SK-N-SH (cell line): ENCODE measurements around the gene CCDC187. TPM values are rescaled to one million over a fixed set of nuclear protein-coding genes. Genes with fewer than 3 reads are reported as not detected.

Experiments
- CTCF ChIA-PET: fragments of 300-600, 350-600 bp; formaldehyde crosslinking; extraction: SDS; loops from one replicate; lab custom pipeline; 2021; lab: Yijun Ruan, JAX
- POLR2A ChIA-PET: fragments of 350-600 bp; sonication (Branson Sonifier 250); formaldehyde crosslinking; extraction: SDS; loops from one replicate; lab custom pipeline; 2020; ENCODE audit warnings: antibody characterized with exemption, inconsistent platforms; lab: Yijun Ruan, JAX
- DNase-seq: peaks from one replicate; pipeline ENCODE4 v3.0.0; 2012
- H2AFZ ChIP-seq: fragments of 200-600 bp; sonication (generic); 2 replicates; pipeline ENCODE4 v1.8.1; 2016; ENCODE audit warnings: antibody characterized with exemption, mild to moderate bottlenecking, low read depth
- H3F3A ChIP-seq: fragments of 200-600 bp; sonication (generic); replicated peaks from 2 replicates; pipeline ENCODE3; 2016; ENCODE audit warnings: antibody characterized with exemption, mild to moderate bottlenecking; ENCODE audit not compliant: insufficient read depth
- H3K27ac ChIP-seq, 2 experiments: fragments of 200-500 bp in 1 of 2; fragments of 200-600 bp in 1 of 2; sonication (Bioruptor generic) in 1 of 2; sonication (generic), shearing (Covaris generic) in 1 of 2; 2 replicates each; pipeline versions ENCODE4 v1.5.1 to v1.6.1; 2014 to 2016; ENCODE audit warnings: low read depth in 2 of 2, inconsistent platforms in 1 of 2, low read length in 1 of 2, mild to moderate bottlenecking in 1 of 2, mixed read lengths in 1 of 2
- H3K27me3 ChIP-seq: fragments of 200-600 bp; sonication (generic), shearing (Covaris generic); 2 replicates; pipeline ENCODE4 v1.6.1; 2016; ENCODE audit warnings: mixed run types; ENCODE audit not compliant: insufficient read depth
- H3K36me3 ChIP-seq, 2 experiments: fragments of 200-500 bp in 1 of 2; fragments of 200-600 bp in 1 of 2; sonication (Bioruptor generic) in 1 of 2; sonication (generic) in 1 of 2; replicated peaks in 1 of 2; 2 replicates each; pipeline versions ENCODE3 to v1.5.1; 2014 to 2016; ENCODE audit warnings: low read length in 1 of 2, mild to moderate bottlenecking in 1 of 2; ENCODE audit not compliant: insufficient read depth in 2 of 2, control insufficient read depth in 1 of 2
- H3K4me1 ChIP-seq, 2 experiments: fragments of 200-500 bp in 1 of 2; fragments of 200-600 bp in 1 of 2; sonication (Bioruptor generic) in 1 of 2; sonication (generic), shearing (Covaris generic) in 1 of 2; 2 replicates each; pipeline versions ENCODE4 v1.5.1 to v1.6.1; 2014 to 2016; ENCODE audit warnings: low read depth in 1 of 2, low read length in 1 of 2, mixed run types in 1 of 2; ENCODE audit not compliant: insufficient read depth in 2 of 2, control insufficient read depth in 1 of 2
- H3K4me2 ChIP-seq: fragments of 200-600 bp; sonication (generic), shearing (Covaris generic); 2 replicates; pipeline ENCODE4 v1.6.1; 2017; ENCODE audit warnings: mixed run types
- H3K4me3 ChIP-seq, 2 experiments: fragments of 200-500 bp in 1 of 2; fragments of 200-600 bp in 1 of 2; sonication (Bioruptor generic) in 1 of 2; sonication (generic), shearing (Covaris generic) in 1 of 2; 2 replicates each; pipeline versions ENCODE4 v1.5.1 to v1.8.1; 2014 to 2016; ENCODE audit warnings: low read depth in 2 of 2, inconsistent platforms in 1 of 2, low read length in 1 of 2, mild to moderate bottlenecking in 1 of 2, mixed read lengths in 1 of 2, moderate library complexity in 1 of 2
- H3K79me2 ChIP-seq: fragments of 200-600 bp; sonication (generic); 2 replicates; pipeline ENCODE4 v1.8.1; 2017; ENCODE audit warnings: mild to moderate bottlenecking; ENCODE audit not compliant: insufficient read depth
- H3K9ac ChIP-seq: fragments of 200-600 bp; sonication (generic); 2 replicates; pipeline ENCODE4 v1.6.1; 2017; ENCODE audit warnings: mixed run types
- H3K9me2 ChIP-seq: fragments of 200-600 bp; sonication (generic); 2 replicates; pipeline ENCODE4 v1.6.1; 2017; ENCODE audit warnings: mixed run types
- H3K9me3 ChIP-seq: fragments of 200-600 bp; sonication (generic); 2 replicates; pipeline ENCODE4 v1.6.1; 2017; ENCODE audit warnings: mixed run types, mild to moderate bottlenecking, moderate library complexity
- H4K20me1 ChIP-seq: fragments of 200-600 bp; sonication (generic); 2 replicates; pipeline ENCODE4 v1.6.1; 2017; ENCODE audit warnings: mild to moderate bottlenecking, mixed run types; ENCODE audit not compliant: insufficient read depth
- CTCF ChIP-seq: fragments of 200-600 bp; sonication (generic); IDR thresholded peaks from 2 replicates; pipeline ENCODE4 v1.6.1; 2017; ENCODE audit warnings: antibody characterized with exemption, mild to moderate bottlenecking, moderate library complexity
- FOSL2 ChIP-seq: IDR thresholded peaks from 2 replicates; pipeline ENCODE4 v1.4.0; 2012; ENCODE audit warnings: low read depth, mild to moderate bottlenecking, moderate library complexity, borderline replicate concordance
- GABPA ChIP-seq: IDR thresholded peaks from 2 replicates; pipeline ENCODE4 v1.4.0; 2012; ENCODE audit warnings: low read depth, mild to moderate bottlenecking
- JUND ChIP-seq: IDR thresholded peaks from 2 replicates; pipeline ENCODE4 v1.4.0; 2012
- MXI1 ChIP-seq: IDR thresholded peaks from 2 replicates; pipeline ENCODE4 v1.6.1; 2012; ENCODE audit warnings: mild to moderate bottlenecking, low read depth, low read length, improper control_type of control experiment
- NRF1 ChIP-seq: IDR thresholded peaks from 2 replicates; pipeline ENCODE4 v1.6.1; 2012; ENCODE audit warnings: low read depth, mild to moderate bottlenecking, low read length
- PBX3 ChIP-seq: IDR thresholded peaks from 2 replicates; pipeline ENCODE4; 2012
- POLR2AphosphoS5 ChIP-seq: IDR thresholded peaks from 2 replicates; pipeline ENCODE4 v1.6.1; 2012; ENCODE audit warnings: low read depth, low read length
- RAD21 ChIP-seq: IDR thresholded peaks from 2 replicates; pipeline ENCODE4 v1.6.1; 2012; ENCODE audit warnings: mild to moderate bottlenecking, low read length
- REST ChIP-seq: IDR thresholded peaks from 2 replicates; pipeline ENCODE4 v1.6.1; 2012; ENCODE audit warnings: mild to moderate bottlenecking, low read depth, low read length, moderate library complexity
- RFX5 ChIP-seq: IDR thresholded peaks from 2 replicates; pipeline ENCODE4 v1.6.1; 2012; ENCODE audit warnings: mild to moderate bottlenecking, improper control_type of control experiment, low read length
- RXRA ChIP-seq: IDR thresholded peaks from 2 replicates; pipeline ENCODE4 v1.4.0; 2012; ENCODE audit warnings: low read depth, mild to moderate bottlenecking, borderline replicate concordance
- SIN3A ChIP-seq: IDR thresholded peaks from 2 replicates; pipeline ENCODE4 v1.6.1; 2012; ENCODE audit warnings: low read depth, mild to moderate bottlenecking, low read length, moderate library complexity, borderline replicate concordance
- USF1 ChIP-seq: IDR thresholded peaks from 2 replicates; pipeline ENCODE4 v1.4.0; 2012; ENCODE audit warnings: low read depth, borderline replicate concordance
- WGBS: methylation state at CpG from one replicate; pipeline ENCODE4 v1.1.6; 2017; ENCODE audit warnings: low lambda C conversion rate; 5-methylcytosine and 5-hydroxymethylcytosine counted together
- polyA plus RNA-seq, 3 experiments: library from polyadenylated mRNA; depleted of rRNA; stranded (reverse); fragments of >200 nt; gene quantifications; 2 replicates each; pipeline ENCODE4 v1.2.3, GENCODE V29; 2012

The CCDC187 gene
- polyA plus RNA-seq, 1 of the 3 experiments (the other 2 are of a cell fraction): not detected

- POLR2A ChIA-PET: no interaction called here
- peaks cover 0 to 28% of the 10 kb centered on the region in 2 experiments for H3K36me3 ChIP-seq
- H3K4me1 ChIP-seq: peaks cover 0 to 6% of the 10 kb centered on the region in 2 experiments; a peak in 1 of 4 replicates
- H3K79me2 ChIP-seq: peaks cover under 1% of the 10 kb centered on the region; the same call in 1 of the 2 replicates
- no peak overlapping the region for H3K27ac ChIP-seq
- TF ChIP-seq FOSL2: no peak
- TF ChIP-seq RXRA: no peak
- TF ChIP-seq NRF1: no peak
- WGBS: 96% methylated on average over 20 of the region's 21 CpGs
- CTCF ChIA-PET: interaction anchor here (0.8 to 3.5 kb wide), 5 partner anchors 9 to 138 kb away, joined by 3 to 15 read pairs (median 4); no protein-coding TSS in a partner anchor
- H3K4me3 ChIP-seq: no peak overlapping the region
- H3K9me2 ChIP-seq: no peaks in the 10 kb centered on the region
- no peaks in the 10 kb centered on the region for H3F3A ChIP-seq
- no peaks in the 10 kb centered on the region for H3K9me3 ChIP-seq
- H3K9ac ChIP-seq: no peak overlapping the region
- H3K27me3 ChIP-seq: no peaks in the 10 kb centered on the region
- DNase-seq: no peak
- no peak overlapping the region for H2AFZ ChIP-seq
- H3K4me2 ChIP-seq: no peak overlapping the region
- H4K20me1 ChIP-seq: peaks cover 35% of the 10 kb centered on the region
Observed at GRCh38 chr9:136234597-136234996, 69.3 kb downstream of the CCDC187 start.

GRCh38 chr9:136233868-136234267 lies 70.0 kb downstream of the CCDC187 start:
- Histone ChIP-seq H3K9me3 (no peaks in the 10 kb centered on the region), H3K79me2 (peaks cover 3% of the 10 kb centered on the region; the same call in 1 of the 2 replicates), H4K20me1 (peaks cover 35% of the 10 kb centered on the region), H2AFZ (no peak overlapping the region), H3K9me2 (no peaks in the 10 kb centered on the region), H3F3A (no peaks in the 10 kb centered on the region), H3K4me3 (no peak overlapping the region), H3K27me3 (no peaks in the 10 kb centered on the region), H3K9ac (no peak overlapping the region), H3K36me3 (peaks cover 0 to 28% of the 10 kb centered on the region in 2 experiments), H3K4me1 (peaks cover 0 to 6% of the 10 kb centered on the region in 2 experiments; a peak in 1 of 4 replicates), H3K4me2 (no peak overlapping the region)
- 97% methylated on average over 14 of the region's 14 CpGs for WGBS
- ChIA-PET CTCF (interaction anchor here (1.1 to 3.5 kb wide), 3 partner anchors 50 to 139 kb away, joined by 3 to 15 read pairs (median 3); no protein-coding TSS in a partner anchor), POLR2A (no interaction called here)
- DNase-seq: no peak
- no peak for TF ChIP-seq POLR2AphosphoS5
- TF ChIP-seq USF1: no peak
- no peak for TF ChIP-seq NRF1
- no peak for TF ChIP-seq GABPA
- no peak for TF ChIP-seq RFX5
- no peak for TF ChIP-seq MXI1
- TF ChIP-seq JUND: no peak
- no peak for TF ChIP-seq FOSL2
- no peak for TF ChIP-seq REST
- TF ChIP-seq PBX3: no peak
- no peak for TF ChIP-seq SIN3A
- TF ChIP-seq CTCF: no peak
- TF ChIP-seq RAD21: no peak
- TF ChIP-seq, all 33 proteins: peak for 0
- H3K27ac ChIP-seq: no peak overlapping the region
